ENCODE data around the gene ZNF774.
"Not testable (repeated sequence)": the region's sequence is repeated elsewhere in the genome, so short reads cannot be mapped to it uniquely, and the experiment has no call there.

ZNF774 gene

GRCh38 chr15:90352107-90352893 lies at the start of gene ZNF774:
Gene ZNF774, plus strand, starts transcription at chr15:90352284. Its CDS starts 2,377 bp downstream, at chr15:90354661.
- DNase-seq, result peak; percentile 96 to 99

- not testable (repeated sequence) for DNase-seq
Observed at GRCh38 chr15:90305355-90305754, 46.7 kb upstream of the ZNF774 start.

GRCh38 chr15:90305932-90306331 lies 46.2 kb upstream of the ZNF774 start:
- DNase-seq, result no peak

- DNase-seq, result no peak
Observed at GRCh38 chr15:90306560-90306959, 45.5 kb upstream of the ZNF774 start.

GRCh38 chr15:90307661-90308060 lies 44.4 kb upstream of the ZNF774 start:
- no peak for DNase-seq

GRCh38 chr15:90309020-90309419 lies 43.1 kb upstream of the ZNF774 start:
- DNase-seq, result no peak

- no peak for DNase-seq
Observed at GRCh38 chr15:90315278-90315982, 36.7 kb upstream of the ZNF774 start.

GRCh38 chr15:90316139-90316538 lies 35.9 kb upstream of the ZNF774 start:
- DNase-seq, result no peak

GRCh38 chr15:90318591-90318990 lies 33.5 kb upstream of the ZNF774 start:
- no peak for DNase-seq

GRCh38 chr15:90320062-90320884 lies 31.8 kb upstream of the ZNF774 start:
- peak; percentile 92 to 94 for DNase-seq

GRCh38 chr15:90320885-90321278 lies 31.2 kb upstream of the ZNF774 start:
- DNase-seq, result no peak

GRCh38 chr15:90322538-90322937 lies 29.5 kb upstream of the ZNF774 start:
- no peak for DNase-seq

GRCh38 chr15:90325726-90326125 lies 26.4 kb upstream of the ZNF774 start:
- DNase-seq, result no peak

GRCh38 chr15:90326441-90326840 lies 25.6 kb upstream of the ZNF774 start:
- no peak for DNase-seq

GRCh38 chr15:90327311-90327710 lies 24.8 kb upstream of the ZNF774 start:
- no peak for DNase-seq

GRCh38 chr15:90334304-90334731 lies 17.8 kb upstream of the ZNF774 start:
- no peak for DNase-seq

- no peak for DNase-seq
Observed at GRCh38 chr15:90336705-90337141, 15.4 kb upstream of the ZNF774 start.

GRCh38 chr15:90337256-90337655 lies 14.8 kb upstream of the ZNF774 start:
- no peak for DNase-seq

GRCh38 chr15:90338532-90338931 lies 13.6 kb upstream of the ZNF774 start:
- DNase-seq, result no peak

- no peak for DNase-seq
Observed at GRCh38 chr15:90340345-90340744, 11.7 kb upstream of the ZNF774 start.

- no peak for DNase-seq
Observed at GRCh38 chr15:90343302-90343790, 8.7 kb upstream of the ZNF774 start.

- no peak for DNase-seq
Observed at GRCh38 chr15:90344662-90345061, 7.4 kb upstream of the ZNF774 start.

- no peak for DNase-seq
Observed at GRCh38 chr15:90345857-90346256, 6.2 kb upstream of the ZNF774 start.
